CD4-positive, alpha-beta T cell treated with Interleukin-17A for 1 hour (primary cell): ENCODE measurements around the gene RXFP4.
A peak's percentile ranks its signal among the peaks of the same experiment; 100 is the strongest.

Experiments
- DNase-seq: peaks from one replicate; pipeline ENCODE4 v3.0.0-alpha.2; 2020

The RXFP4 gene

DNA sequence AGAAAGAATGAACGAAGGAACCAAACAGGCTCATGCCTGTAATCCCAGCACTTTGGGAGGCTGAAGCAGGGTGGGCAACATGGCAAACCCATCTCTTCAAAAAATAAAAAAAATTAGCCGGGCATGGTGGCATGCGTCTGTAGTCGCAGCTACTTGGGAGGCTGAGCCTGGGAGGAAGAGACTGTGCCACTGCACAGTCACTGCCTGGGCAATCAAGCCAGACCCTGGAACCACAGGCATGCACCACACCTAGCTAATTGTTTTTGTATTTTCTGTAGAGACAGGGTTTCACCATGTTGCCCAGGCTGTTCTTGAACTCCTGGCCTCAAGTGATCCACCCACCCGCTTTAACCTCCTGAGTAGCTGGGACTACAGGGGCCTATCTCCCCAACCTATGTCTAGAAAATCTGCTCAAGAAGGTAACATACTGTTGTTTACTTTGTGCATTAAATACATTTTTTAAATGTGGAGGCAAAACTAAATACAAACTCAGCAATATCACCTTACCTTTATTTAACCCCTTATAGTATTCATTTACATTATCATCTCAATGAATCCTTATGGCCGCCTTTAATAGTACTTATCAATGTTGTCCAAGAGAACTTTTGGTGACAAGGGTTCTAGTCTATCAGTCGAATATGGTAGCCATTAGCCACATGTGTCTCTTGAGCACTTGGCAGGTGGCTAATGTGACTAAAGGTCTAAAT is 10.0 kb upstream of the RXFP4 start:
- no peak for DNase-seq

DNA sequence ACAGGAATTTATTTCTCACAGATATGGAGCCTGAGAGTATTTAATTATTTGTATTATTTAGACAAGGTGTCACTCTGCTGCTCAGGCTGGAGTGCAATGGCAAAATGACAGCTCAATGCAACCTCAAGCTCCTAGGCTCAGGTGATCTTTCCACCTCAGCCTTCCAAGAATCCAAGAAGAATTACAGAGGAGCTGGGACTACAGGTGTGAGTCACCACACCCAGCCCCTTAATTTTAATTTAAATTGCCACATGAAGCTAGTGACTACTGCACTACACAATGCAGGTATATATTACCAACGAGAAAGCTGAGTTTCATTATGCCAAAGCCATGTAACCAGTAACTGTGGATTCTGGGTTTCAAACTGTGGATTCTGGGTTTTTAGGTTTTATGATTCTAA is 9.4 kb upstream of the RXFP4 start:
- no peak for DNase-seq

DNA sequence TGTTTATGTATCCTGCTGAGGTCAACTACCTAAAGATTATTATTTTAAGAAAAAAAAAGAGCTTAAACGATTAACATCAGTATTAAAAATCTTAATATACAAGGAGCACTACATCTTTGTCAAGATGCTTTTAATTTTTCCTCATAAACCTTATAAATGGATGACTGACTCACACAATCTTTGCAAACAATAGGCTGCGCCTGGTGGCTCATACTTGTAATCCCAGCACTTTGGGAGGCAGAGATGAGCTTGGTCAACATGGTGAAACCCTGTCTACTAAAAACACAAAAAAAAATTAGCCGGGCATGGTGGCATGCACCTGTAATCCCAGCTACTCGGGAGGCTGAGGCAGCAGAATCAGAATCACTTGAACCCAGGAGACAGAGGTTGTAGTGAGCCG is 9.0 kb upstream of the RXFP4 start:
- DNase-seq, result no peak

DNA sequence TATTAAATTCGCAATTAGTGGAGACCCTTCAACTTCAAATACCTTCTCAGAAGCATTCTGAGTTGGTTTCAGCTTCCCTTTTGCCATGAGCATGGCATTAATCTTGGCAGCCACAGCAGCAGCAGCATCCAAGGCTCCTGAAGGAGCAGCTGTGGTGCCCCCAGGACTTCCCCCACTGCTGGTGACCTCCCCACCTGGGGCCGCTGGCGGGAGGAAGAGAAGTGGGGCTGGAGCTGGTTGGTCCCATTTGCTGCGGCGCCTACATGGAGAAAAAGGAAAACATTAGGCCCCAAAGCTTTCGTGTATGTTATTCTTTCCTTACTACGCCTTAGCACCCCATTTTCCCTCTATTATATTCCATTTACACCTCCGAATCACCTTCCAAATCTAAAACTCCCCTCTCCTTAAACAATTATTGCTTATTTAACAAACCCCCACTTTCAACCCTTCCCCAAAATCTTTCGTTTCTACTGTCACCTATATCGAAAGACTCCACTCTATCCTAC is 7.8 kb upstream of the RXFP4 start:
- DNase-seq, result no peak

DNA sequence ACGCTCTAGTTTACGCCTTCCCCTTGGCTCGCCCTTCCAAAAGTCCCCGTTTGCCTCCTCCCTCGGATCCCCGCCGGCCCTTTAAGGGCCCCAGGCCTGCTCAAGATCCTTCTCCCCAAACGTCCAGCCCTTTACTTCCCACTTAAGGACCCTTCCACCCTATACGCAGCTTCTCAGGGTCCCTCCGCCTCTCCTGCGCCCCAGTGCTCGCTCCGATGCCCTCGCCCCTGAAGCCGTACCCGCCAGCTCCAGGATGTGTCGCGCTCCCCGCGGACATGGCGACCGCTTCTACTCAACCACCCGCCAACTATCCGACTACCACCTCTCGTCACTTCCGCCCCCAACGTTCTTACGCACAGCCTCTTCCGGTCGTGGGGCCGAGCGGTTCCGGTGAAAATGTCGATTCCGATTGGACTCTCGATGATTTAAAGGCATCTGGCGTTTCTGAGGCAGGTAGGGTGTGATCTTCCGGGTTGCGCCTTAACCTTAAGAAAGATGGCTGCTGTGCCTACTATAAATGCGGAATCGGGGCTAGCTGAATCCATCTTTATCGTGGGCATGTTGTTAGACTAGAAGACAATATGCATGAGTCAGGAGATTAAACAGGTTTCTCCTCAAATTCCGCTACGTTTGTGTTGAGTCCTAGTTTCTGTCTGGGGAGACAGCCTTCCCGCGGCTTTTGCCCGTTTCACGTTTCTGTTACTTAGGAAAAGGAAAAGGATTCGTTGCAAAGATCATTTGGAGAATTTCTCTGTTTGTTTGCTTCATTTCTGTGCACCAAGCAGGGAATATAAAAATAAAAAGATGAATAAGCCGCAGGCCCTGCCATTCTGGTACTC is 7.1 kb upstream of the RXFP4 start, which contains the start of gene KHDC4:
Gene KHDC4, minus strand, starts transcription at position 317 of the 839 bp plus-strand sequence. Its CDS starts 40 bp downstream, at position 277.
- peak; percentile 98 for DNase-seq

DNA sequence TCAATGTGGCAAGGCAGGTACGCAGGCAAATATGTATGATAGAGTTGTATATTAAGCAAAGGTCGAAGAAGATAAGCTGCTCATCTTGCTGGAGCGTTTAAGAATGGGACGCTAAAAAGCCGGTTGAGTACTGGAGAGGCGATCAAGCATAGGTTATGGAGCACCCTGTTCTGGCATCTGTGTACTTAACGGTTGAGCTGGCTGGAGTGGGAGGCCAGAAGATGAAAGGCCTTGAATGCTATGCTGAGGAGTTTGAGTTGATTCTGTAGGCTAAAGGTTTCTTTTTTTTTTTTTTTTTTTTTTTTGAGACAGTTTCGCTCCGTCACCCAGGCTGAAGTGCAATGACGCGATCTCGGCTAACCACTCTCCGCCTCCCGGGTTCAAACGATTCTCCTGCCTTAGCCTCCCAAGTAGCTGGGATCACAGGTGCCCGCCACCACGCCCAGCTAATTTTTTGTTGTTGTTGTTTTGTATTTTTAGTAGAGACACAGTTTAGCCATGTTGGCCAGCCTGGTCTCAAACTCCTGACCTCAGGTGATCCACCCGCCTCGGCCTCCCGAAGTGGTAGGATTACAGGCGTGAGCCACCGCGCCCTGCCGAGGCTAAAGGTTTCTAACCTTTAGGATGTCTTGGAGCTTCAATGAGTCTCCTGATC is 6.4 kb upstream of the RXFP4 start:
- no peak for DNase-seq

DNA sequence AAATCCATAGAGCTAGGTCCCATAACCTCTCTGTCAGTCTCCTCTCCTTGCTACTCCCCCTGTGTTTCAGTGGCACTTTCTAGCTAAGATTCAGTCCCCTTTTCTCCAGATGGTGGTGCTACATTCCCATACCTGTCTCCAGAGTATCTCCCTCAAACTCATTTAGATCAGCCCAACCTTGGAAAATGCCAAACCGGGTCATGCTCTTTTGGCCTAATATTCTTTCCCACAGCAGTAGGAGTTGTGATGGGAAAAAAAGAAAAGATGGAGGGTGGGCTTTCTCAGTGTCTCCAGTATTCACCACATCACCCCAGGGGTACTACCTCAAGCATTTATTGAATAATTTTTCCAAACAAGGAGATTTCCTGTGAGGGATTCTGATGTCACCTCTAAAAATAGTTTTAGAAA is 3.2 kb upstream of the RXFP4 start:
- DNase-seq, result peak; percentile 76

DNA sequence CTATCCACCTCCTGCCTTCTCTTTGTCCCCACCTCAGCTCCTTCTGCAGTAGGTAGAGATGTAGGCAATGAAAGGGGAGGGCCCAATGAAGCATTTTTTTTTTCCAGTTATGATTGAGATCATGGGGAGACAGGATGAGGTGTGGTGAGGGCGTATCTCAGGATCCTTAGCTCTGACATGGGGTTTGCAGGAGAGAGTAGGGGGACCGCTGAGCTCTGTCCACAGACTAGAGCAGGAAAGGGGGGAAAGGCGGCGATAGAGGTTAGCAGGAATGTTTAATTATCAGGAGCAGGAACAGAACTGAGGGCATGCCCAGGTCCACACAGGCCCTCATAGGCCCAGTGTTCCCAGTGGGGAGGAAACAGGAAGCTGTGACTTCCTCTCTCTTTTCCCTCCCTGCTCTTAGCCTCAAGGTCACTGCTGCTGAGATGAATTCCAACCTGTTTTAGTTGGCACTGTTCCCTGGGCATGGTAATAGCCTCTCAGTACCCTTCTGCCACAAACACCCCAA is 901 bp upstream of the RXFP4 start:
- DNase-seq, result no peak

DNA sequence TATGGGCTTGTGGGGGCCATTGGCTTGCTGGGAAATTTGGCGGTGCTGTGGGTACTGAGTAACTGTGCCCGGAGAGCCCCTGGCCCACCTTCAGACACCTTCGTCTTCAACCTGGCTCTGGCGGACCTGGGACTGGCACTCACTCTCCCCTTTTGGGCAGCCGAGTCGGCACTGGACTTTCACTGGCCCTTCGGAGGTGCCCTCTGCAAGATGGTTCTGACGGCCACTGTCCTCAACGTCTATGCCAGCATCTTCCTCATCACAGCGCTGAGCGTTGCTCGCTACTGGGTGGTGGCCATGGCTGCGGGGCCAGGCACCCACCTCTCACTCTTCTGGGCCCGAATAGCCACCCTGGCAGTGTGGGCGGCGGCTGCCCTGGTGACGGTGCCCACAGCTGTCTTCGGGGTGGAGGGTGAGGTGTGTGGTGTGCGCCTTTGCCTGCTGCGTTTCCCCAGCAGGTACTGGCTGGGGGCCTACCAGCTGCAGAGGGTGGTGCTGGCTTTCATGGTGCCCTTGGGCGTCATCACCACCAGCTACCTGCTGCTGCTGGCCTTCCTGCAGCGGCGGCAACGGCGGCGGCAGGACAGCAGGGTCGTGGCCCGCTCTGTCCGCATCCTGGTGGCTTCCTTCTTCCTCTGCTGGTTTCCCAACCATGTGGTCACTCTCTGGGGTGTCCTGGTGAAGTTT is 550 bp downstream of the RXFP4 start:
- DNase-seq, result no peak

DNA sequence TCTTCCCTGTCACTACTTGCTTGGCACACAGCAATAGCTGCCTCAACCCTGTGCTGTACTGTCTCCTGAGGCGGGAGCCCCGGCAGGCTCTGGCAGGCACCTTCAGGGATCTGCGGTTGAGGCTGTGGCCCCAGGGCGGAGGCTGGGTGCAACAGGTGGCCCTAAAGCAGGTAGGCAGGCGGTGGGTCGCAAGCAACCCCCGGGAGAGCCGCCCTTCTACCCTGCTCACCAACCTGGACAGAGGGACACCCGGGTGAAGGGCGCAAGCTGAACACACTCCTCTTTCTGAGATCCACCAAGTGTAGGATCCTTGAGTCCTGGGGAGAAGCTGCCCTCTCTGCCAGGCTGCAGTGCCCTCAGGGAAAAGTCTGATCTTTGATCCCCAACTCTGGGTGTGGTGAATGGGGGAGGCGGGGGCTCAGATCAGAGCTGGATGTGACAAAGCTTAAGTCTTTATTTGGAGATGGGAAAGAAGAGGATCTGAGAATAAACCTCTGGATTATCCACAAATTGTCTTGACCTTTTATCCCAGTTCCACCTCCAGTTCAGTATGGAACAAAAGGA is 1.2 kb downstream of the RXFP4 start:
- DNase-seq, result no peak

DNA sequence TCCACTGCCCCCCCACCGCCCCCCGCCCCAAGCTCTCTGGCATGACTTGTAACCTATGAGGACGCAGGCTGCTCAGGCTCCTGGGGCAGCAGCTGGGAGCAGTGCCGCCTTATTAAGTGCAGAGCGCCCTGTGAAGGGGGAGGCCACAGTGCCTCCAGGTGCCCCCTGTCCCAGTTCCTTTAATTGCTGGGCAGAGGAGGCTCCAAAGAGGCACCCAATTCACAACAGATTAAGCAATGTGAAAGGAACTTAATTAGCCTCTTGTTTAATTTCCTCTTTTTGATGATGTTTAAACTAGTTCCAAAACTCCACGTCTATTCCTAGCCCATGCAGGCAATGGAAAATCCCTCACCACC is 3.0 kb downstream of the RXFP4 start:
- DNase-seq, result no peak

DNA sequence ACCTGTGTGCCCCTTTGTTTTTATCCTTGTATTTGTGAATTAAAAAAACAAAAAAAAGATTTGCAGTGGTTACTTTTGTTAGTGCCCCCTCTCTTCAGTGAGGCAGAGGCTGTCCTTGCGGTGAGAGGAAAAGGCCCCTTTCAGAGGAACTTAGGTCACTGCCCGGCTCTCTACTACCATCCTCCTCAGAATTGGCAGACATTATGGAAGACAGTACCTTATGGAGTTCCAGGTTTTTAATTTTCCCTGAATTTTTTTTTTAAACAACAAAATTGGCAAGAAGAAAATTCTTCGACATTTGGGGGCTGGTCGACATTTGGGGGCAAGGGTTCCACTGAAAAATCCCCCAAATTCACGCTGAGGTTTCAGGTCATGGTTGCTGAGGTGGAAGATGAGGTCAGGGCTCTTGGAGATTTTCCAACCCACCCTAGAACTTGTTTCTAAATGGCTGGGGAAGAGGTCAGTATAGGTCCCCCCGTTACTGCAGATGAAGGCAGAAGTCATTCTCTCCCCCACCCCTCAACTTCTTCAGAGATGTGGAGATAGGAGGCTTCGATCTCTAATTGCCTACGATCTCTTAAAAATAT is 5.3 kb downstream of the RXFP4 start:
- no peak for DNase-seq

DNA sequence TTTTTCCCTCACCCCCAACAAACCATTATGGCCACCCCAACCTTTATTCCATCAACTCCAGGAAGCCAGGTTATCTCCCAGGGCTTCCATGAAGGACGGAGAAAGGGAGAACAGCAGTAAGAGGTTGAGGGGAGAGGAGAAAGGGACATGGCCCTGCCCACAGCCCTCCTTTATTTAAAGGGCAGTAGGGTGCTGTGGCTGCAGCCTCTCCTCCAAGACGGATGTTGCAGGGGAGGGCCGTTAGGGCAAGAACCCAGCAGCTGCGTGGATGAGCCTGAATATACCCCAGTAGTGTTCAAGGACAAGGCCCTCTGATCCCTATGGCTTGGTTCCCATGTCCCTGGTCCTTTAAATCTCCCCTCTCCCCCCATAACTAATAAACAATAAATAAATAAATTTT is 5.9 kb downstream of the RXFP4 start:
- DNase-seq, result no peak

DNA sequence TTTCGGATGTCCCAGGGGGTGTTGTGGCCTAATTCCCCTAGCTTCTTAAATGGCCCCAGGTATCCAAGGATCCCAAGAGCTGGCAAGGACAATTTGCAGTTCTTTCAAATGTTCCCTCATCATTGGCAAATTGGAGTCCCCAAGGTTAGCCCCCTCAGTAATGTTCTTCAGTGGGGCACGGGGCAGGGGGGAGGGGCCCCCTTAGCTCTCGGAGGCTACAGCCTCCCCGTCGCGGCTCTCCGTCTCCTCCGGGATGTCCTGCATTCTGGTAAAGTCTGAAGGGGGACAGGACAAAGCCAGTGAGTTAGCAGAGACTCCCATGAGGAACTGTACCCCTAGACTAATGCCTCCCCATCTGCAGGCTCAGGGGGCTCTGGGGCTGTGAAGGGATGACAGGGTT is 6.3 kb downstream of the RXFP4 start:
- no peak for DNase-seq

DNA sequence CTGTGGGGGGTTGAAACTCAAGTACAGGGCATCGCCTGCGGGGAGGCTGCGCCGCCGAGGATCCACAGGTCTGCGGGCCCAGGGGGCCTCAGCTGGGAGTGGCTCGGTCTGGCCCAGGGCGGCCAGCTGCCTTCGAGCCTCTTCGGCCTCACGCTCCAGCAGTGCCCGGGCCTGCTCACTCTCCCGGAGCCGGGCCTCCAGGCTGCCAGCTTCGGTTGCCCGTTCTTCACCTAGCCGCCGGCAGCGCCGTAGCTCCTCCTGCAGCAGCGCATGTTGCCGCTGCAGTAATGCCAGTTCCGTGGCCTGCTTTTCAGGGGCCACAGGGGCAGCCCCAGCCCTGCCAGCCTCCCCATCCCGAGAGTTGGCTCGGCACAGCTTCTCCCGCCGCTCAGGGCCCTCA is 9.4 kb downstream of the RXFP4 start:
- no peak for DNase-seq

DNA sequence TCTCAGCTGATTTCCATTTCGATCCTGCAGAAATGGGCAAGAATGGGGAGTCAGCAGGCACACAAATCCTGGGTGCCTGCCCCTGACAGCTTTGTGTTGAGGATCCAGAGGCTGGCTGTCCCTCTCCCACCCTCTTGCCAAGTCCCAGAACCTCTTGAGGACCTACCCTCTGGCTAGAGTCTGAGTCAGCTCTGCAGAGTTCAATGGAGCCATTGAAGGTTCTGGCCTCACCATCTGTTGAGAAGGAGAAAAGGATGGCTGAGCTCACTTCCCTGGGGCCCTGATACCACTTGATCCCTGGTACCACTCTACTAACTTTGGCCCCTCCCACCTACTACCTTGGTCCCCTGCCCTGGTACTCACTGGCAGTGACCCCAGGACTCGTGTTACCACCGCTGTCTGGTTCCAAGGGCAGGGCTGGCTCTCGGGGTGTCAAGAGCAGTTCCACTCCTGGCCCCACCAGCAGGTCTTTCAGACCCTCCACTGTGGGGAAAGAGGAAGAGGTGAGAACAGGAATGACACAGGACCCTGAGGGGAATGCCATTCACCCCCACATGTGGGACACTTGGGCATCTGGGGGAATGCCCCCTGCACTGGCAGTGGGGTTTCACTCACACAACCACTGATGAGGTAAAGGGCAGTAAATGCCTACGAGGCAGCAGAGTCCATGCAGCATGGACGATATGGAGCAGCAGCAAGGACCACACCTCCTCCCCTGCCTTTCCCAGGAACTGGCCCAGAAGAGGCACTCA is 10.5 kb downstream of the RXFP4 start:
- DNase-seq, result no peak

DNA sequence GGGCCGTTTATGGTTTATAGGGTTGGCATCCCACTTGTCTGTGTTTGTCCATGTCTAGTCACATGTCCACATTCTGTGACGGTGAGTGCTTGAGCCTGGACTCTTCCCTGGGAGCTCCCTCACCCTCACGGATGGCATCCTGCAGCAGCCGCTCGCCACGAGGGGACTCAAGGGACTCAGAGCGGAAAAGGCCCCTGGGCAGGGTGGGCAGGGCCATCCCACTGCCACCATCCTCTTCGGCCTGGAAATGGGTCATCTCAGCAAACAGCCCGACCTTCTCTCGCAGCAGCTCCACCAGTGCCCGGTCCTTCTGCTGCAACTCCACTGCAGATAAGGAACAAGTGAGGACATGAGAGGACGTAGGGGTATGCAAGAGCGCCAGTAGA is 11.1 kb downstream of the RXFP4 start:
- DNase-seq, result no peak

DNA sequence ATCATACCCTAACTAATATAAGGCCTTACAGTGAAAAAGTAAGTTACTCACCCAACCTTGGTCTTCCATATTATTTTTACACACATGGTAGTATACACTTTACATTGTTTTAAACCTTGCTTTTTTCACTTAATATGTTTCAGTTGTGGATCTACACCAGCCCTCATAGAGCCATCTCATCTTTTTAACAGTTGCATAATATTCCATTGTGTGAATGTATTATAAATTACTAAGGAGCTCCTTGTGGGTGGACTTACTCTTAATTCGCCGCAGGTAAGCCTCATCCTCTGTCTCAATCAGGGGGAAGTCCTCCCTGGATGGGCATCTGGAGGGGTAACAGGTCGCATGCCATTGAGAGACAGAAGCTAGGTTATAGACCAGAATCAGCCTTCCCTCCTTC is 13.2 kb downstream of the RXFP4 start:
- DNase-seq, result no peak

DNA sequence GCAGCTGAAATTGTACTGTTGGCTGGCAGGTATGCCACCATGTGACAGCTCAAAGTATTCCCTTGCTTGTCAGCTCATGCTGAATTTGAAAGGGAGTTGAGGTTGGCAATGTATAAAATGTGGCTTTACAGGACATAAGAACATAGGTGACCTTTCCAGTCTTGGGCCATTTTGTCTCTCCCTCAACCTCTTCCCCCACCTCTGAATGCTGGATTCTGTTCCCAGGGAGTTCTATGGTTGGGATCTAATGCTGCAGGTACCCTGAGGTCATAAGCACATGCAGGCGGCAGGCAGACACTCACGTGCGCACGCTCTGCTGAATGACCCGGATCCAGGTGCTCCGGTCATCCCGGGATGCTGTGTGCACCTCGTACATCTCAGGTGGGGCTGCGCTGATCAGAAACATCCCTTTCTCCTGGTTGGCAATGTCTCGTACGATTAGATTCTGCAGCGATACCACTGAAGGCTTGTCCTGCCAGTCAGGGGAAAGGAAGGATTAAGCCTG is 16.0 kb downstream of the RXFP4 start:
- no peak for DNase-seq

DNA sequence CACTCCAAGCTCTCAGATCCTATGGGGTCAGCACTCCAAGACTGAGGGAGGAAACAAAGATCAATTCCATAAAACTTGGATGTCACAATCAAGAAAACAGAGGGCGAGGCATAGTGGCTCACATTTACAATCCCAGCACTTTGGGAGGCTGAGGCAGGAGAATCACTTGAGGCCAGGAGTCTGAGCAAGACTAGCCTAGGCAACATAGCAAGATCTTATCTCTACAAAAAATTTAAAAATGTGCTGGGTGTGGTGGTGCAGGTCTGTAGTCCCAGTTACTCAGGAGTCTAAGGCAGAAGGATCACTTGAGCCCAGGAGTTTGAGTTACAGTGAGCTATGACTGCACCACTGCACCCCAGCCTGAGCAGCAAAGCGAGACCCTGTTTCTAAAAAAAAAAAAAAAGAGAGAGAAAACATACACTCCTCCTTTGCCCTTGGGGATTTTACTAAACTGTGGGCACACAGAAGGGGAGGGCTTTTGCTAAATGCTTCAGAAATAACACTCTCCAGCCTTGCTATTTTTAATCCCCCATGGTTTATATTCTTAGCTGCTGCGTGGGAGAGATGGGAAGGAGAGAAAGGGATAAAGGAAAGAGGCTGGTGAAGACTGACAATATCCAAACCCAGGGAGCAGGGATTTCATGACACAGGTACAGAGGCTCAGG is 18.8 kb downstream of the RXFP4 start:
- DNase-seq, result no peak

DNA sequence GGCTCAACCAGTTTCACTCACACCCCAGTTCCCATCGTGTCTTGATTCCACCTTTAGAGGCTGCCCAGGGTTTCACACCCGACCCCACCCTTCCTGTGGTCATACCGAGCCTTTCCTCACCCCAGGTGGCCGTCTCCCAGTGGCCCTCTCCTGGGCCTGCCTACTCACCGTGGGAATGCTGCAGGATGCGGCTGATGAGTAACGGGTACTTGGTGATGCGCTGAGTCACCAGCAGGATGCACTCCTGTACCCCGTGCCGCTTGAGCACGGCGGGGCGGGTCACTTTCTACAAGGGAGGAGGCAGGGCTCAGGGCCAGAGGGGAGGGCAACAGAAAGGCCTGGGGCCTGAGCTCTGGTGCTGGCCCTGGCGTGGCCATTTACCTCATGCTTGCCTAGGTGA is 20.5 kb downstream of the RXFP4 start:
- DNase-seq, result no peak
